NCI-H1092 (cell line): ENCODE measurements around the gene CARNS1.

Source experiments
- DNase-seq: peaks from one replicate; lab custom pipeline; 2025; lab: John Stamatoyannopoulos, UW

CARNS1 gene, protein sequence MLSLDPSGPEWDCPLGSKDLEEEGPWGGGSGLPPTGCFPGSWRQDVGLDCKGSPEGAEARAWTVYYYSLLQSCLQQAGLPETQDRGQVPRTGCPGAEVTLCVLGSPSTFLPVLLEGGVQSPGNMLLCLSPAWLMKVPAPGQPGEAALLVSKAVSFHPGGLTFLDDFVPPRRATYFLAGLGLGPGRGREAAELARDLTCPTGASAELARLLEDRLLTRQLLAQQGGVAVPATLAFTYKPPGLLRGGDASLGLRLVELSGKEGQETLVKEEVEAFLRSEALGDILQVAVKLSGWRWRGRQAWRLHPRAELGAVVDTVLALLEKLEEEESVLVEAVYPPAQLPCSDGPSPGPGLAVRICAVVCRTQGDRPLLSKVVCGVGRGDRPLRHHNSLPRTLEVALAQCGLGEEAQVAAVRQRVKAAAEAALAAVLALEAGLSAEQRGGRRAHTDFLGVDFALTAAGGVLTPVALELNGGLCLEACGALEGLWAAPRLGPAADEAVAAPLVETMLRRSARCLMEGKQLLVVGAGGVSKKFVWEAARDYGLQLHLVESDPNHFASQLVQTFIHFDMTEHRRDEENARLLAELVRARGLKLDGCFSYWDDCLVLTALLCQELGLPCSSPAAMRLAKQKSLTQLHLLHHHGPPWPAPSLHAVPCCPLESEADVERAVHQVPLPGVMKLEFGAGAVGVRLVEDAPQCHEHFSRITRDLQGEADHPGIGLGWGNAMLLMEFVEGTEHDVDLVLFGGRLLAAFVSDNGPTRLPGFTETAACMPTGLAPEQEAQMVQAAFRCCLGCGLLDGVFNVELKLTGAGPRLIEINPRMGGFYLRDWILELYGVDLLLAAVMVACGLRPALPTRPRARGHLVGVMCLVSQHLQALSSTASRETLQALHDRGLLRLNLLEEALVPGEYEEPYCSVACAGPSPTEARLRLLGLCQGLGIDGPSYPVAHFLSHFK

DNA sequence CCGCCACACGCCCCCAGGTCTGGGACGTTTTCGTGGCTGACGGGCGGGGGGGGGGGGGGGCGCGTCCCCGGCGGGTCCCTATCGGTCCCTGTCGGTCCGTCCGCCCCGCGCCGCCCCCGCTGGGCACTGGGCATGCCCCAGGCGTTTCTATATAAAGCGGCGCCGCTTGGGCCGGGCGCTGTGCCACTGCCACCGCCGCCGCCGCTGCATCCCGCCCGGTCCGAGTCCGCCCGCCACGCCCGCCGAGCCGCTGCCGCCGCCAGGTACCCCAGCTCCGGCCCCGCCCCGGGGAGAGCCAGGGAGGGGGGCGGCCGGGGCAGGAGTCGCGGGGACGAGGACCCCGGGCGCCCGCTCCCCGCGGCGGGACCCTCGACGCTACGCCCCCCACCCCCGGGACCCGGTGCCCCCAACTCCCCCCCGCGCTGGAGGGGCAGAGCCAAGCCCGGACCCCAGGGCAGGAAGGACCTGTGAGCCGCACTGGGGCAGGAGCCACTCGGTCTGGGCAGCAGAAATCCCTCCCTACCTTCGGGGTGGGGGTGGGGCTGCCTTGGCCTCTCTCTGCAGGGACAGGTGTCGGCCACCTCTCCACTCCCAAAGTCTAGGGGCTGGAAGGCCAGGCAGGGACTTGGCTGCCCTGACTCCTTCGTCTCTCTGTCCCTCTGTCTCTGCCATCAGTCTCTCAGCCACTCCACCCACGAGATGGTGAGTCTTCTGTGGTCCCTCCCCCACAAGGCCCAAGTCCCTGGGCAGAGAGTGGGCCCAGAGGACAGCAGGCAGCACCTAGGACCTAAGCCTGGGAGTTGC is at the start of gene CARNS1:
CARNS1 (plus strand) TSS at position 178 of the 804 bp plus-strand sequence; CDS start at position 700, 522 bp downstream.
- no peak for DNase-seq

DNA sequence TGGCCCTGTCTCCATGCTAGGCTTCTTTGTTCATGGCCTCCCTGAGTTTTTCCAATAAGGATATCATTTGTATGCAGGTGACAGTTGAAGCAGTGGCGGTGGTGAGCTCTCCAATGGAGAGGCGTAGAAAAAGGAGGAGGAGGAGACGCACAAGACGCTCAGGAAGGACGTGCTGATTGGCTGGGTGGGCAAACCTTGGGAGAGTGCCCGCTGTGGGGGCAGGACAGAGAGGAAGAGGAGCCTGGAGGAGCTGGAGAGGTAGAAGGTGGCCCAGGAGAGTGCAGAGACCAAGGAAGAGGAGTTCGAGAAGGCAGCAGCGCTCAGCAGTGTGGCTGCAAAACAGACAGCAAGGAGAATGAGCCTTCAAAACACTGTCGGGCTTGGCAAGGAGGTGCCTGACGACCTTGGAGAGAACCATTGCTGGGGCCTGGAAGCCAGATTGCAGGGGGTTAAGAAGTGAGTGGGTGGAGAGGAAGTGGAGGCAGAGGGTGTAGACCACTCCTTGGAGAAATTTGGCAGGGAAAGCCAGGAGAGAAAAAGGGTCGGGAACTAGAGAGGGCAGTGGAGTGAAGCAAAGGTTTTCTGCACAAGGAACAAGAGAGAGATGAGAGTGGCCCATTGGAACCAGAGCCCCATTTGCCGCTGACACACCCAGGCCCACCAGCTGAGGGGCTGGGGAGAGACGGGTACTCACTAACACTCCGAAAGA is 49.6 kb upstream of the CARNS1 start:
- no peak for DNase-seq

DNA sequence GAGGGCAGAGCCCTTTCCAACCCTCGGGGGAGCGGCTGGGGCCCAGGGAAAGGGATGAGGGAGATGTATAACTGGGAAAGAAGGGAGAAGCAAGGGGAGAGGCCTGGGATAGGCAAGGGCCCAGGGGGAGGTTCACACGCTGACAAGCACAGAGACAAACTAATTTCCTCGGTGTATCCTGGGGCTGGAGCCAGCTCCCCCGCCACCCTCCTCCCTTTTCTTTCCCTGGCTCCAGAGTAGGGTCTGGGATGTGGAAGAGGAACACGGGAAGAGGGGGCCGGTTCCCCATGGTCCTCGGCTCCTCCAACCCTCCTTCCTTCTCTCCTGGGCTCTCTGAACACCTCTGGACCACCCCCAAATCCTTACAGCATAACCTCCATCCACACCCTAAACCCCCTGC is 48.9 kb upstream of the CARNS1 start:
- DNase-seq, result no peak

DNA sequence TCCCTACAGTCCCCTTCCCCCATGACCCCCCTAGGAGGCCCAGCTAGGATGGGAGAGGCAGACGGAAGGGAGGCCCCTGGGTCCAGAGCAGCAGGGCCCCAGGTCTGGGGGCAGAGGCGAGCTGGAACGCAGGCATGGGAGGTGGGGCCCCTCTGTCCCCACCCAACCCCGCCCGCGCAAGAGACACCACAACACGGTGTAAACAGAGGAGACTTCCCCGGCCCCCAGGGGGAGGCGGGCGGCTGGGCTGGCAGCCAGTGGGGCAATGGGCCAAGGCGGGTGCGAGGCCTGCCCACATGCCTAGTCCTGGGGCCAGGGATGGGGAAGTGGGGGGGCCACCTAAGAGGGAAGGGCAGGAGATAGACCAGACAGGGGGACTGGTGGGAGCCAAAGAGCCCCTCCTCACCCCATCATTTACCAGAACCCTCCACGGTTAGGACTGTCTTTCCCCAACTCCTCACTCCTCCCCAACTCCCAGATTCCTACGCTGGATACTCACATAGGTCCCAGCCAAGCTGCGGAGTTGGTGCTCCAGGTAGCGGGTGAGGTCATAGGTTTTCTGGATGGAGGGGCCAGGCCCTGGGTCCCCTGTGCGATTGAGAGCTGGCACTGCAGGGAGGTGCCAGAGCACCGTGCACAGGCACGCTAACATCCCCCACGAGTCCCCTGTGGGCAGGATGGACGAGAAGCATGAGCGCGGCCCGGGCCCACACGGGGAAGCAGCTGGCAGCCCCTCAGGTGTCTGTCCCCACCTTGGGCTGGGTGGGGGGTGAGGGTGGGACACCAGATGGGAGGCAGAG is 48.3 kb upstream of the CARNS1 start:
- no peak for DNase-seq

DNA sequence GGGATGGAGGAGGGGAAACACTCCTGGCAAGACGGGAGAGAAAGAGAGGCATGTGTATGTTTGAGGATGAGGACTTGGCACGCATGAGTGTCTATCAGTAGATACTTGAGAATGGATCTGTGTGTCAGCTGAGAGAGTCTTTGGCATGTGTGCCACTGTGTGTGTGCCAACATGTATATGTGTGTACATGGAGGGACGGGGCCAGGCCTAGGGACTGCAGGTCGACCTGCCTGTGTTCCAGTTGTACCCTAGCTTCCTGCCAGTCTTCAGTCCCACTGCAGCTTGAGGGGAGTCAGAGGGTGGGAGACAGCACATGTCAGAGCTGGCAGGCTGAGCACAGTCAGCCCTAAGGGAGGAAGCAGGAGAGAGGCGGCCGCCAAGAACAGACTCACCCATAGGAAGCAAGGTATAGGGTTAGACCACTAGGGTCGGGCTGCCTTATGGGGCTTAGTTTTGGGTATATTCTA is 47.7 kb upstream of the CARNS1 start:
- no peak for DNase-seq

DNA sequence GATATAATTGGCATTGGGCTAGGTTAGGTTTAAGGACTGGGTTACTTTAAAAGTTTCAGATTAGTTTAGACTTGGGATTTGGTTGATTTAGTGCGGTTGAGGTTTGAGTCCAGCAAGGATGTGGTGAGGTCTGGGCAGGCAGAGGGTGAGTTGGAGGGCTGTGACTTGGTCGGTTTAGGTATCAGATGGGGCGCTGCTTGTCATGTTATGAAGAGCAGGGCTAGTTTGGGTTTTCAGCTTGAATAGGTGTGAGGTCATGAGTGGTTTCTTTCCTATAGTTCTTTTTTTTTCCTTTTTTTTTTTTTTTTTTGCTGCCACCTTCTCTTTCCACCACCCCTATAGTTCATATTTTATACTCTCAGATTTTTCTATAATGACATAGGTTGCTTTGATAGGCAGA is 46.9 kb upstream of the CARNS1 start:
- DNase-seq, result no peak

DNA sequence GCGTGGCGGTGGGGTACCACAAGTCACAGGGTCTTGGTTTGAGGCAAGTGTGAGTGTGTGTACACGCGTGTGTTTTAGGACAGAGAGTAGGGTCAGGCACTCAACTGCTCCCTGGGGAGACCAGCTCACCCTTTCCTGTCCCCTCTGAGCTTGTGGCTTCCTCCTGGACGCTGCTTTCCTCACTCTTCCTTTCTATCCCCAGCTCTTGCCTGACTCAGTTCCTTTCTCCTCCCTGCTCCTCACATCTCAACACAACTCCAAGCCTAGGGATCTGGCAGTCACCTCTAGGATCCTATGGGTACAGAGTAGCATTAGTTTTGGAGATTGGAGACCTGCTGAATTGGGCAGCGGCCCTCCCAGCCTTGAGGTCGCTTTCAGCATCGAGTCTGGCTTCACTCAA is 46.2 kb upstream of the CARNS1 start:
- DNase-seq, result no peak

DNA sequence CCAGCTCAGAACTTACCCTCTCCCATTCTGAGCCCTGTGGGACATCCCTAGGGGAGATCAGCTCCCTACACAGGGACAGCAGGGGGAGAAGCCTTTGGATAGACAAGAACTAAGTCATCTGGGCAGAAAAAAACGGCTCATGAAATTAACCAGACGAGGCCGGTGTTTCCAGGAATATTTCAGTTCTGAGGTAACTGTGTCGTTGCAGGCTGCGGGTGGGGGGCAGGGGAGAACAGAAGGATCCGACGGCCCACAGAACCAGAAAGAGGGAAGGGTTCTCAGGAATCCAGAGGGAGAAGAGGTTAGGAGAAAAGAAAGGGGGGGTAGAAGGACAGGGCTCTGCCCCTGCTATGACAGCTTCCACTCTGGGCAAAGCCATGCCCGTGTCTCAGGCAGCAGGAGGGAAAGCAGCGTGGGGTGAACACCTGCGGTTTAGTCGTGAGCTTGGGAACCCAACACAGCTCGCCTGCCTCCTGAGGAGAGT is 45.6 kb upstream of the CARNS1 start:
- DNase-seq, result no peak

DNA sequence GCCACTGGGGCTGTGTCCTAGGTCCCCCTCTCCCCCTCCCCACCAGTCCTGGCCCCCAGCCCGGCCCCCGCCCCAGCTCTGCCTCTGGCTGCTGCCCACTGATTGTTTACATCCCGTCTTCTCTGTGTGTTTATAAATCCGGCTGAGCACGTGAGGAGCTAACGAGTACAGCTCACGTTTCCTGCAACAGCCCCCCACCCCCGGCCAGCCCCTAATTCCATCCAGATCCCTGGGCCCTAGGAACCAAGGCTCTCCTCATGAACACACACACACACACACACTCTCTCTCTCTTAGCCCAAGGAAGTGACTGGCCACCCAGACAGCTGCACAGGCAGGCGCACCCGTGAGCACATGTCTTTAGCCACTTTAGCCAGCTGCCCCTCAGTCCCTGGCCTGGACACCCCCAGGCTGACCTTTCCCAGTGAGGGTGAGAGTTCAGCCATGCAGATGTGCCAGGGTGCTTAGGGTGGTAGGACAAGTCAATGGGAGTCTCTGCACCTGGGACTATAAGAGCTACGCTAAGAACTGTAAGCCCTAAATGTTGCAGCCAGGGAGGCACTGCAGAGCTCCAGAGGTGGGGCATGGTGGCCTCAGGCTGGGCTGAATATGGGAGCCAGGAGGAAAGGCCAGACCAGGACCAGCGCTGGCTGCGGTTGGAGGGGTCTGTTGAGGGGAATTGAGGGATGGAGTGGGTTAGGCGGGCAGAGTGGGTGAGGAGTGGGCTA is 45.0 kb upstream of the CARNS1 start:
- no peak for DNase-seq

DNA sequence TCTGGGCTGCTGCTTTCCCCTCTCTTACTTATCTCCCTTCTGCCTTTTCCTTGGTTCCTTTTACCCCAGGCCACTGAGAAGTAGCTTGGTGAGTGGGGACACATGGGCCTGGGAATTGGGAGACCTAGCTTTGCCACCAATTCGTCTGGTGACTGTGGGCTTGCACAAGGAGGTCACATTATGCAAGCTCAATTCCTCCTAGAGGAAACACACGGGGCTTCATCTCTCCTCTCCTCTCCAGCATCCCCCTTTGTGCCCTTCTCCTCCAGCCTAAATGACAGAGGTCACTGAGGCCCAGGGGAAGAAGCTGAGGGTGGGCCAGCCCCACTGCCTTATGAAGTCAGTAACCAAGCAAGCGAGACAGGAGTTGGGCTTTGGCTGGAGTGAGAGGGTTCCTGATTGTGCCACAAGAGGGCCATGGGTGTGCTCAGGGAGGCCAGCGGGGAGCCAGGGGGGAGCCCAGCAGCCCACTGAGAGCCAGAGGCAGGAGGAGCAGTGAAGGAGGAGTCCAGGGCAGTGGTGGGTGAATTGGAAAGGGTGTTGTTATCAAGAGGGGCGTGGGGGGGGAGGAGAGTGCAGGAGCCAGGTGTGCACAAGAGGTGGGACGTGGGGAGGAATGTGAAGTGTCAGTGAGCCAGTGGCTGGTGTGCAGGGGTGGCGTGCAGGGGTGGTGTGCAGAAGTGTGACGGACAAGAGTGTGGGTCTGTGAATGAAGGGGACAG is 44.1 kb upstream of the CARNS1 start:
- no peak for DNase-seq

DNA sequence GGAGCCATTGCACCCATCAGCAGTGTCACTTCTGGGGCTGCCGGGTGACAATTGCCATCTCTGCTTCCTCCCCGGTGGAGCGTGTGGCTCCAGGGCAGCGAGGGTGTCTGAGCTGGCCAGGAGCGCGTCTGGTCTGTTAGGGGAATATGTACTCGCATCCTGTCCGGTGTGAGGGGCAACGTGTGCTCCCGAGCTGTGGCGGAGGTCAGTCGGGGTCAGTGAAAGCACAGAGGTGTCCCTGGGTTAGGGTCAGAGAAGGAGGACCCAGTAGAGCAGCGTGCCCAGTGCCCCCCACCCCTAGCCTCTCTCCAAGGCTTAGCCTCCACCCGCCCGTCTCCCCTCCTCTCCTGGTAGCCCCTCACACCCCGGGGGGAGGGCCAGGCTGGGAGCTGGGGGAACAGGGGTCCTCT is 43.6 kb upstream of the CARNS1 start:
- no peak for DNase-seq

DNA sequence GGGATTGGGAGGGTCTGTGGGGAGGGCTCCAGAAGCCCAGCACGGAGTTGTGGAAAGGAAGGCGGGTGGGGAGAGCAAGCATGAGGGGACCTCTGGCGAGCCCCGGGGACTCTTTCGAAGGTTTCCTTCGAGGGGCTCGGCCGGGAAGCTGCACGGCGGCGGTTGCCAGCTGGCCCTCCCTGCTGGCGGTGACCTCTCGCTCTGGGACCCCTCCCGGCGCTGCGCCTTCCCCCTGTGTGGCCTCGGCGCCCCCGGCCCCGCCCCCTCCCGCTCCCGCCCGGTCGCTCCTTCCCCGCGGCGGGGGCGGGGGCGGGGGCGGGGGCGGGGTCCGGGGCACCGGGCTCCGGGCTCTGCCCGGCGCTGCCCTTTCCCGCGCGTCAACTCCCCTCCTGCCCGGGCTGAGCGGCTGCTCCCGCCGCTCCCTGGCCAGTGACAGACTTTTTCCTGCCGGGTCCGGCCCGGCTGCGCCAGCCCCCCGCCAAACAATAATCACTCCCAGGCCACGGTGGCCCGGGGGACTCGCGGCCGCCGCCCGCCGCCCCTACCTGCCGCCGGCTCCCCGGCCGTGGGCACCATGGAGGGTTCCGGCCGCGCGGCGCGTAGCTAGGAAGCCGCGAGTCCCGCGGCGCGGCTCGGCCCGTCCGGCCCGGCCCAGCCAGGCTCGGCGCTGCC is 43.0 kb upstream of the CARNS1 start:
- no peak for DNase-seq

DNA sequence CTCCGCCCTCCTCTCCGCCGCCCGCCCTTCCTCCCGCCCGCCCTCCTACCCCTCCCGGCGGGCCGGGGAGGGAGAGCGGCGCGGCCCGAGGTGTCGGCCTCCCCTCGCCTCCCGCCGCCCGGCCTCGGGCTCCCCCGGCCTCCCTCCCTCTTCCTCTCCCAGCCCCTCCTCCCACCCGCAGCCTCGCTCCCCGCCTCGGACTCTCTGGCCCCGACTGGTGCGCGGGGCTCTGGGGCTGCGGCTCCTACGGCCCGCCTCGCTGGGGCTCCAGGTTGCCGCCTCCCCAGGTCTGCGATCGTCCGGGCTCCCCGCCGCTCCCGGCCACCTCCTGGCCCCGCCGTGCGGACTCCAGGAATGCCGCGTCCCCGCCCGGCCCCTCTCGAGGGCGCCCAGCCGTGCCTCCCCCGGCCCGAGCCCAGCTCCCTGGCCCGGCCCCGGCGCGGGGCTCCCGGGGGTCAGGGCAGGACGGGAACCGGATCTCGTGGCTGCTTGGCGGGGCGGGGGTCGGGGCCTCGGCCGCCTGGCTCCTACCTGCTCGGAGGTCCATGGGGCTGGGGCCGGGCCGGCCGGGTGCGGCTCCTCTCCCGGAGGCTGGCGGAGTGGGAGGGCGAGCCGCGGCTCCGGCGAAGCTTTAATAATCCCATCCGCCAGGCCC is 42.4 kb upstream of the CARNS1 start, which contains the start of gene CLCF1:
CLCF1 (minus strand) TSS at position 606 of the 655 bp plus-strand sequence; CDS start at position 547, 59 bp downstream.
- DNase-seq, result no peak

DNA sequence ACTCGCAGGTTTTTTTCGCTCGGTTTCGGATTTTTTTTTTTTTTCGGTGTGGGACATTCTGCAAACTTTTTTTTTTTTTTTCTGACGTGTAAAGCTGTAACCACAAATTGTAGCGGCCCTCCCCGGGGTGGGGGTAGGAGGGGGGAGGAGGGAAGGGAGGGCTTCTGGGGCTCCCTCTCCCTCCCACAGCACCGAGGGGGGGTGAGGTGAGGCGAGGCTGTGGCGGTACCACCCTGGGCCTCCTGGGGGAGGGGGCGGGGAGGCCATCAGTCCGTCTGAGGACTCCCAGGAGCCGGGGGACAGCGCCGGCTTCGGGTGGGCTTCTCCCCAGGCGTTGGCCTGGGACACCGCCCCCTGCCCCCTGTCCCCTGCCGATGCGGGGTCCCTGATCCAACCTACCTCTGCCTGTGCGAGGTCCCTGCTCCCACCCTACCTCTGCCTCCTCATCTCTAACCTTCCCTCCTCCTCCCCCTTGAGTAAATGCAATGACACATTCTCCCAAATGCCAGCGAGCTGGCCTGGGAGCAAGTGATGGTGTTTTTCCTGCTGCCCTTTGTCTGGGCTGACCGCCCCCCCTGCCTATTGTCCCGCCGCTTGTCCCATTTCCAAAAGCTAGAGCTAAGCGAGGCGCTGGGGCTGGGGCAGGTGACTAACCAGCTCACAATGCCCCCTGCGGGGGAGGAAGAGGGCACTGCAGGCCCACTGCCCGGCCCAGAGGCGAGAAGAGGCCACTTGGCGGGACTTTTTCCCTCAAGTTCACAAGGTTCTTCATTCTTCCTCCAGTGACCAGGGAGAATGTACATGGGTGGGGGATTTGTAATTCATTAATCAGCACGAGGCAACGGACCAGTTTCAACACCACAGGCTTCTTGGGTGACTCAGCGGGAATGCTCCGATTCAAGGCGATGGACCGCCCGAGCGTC is 41.6 kb upstream of the CARNS1 start:
- DNase-seq, result no peak

DNA sequence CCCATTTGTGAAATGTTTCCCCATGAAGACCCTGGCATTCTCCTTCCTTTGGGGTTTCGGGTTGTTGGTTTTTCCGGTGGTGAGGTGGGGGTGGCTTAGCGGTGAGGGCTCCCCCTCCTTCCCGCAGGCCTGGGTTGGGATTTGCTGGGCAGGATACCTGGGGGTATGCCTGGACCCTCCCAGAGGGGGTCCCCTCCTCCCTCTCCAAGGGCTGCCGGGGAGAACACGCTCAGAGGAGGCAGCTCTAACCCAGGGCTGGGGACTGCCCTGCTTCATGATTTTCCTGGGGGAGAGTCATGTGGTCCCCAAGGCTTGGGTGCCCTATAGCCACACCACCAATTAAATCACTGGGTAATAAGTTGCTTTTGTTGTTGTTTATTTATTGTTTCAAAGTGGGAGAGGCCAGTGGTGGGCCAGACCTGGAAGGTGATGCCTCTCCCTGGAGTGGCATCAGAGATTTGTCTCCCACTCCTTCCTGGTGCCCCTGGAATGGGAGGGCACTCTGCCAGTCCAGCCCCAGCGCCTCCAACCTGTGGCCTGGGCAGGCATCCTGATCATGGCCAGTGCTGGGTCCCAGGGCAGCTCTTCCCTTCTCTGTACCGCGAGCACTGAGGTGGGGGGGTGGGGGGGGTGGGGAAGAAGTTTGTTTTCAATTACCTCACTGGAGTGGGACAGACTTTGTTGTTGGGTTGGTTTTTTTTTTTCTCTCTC is 40.8 kb upstream of the CARNS1 start:
- DNase-seq, result no peak
